ENCODE measurements around the gene TNFAIP8L3. TPM values are rescaled to one million over a fixed set of nuclear protein-coding genes. Genes with fewer than 3 reads are reported as not detected.

TNFAIP8L3 gene
- total RNA-seq, 4 donors from 2014 or later: 3.7 to 12.5 (median 10.0) TPM

GRCh38 chr15:51099185-51099584 lies 4.5 kb upstream of the TNFAIP8L3 start:
- no peak for DNase-seq (ENCODE audit: low spot score in 2 of 2)
- Histone ChIP-seq H3K4me1 (peaks cover 0 to 26% (median 4%) of the 10 kb centered on the region in 4 donors), H3K4me3 (no peak overlapping the region), H3K9me3 (no peaks in the 10 kb centered on the region), H3K27ac (no peak overlapping the region), H3K27me3 (peaks cover 0 to 22% of the 10 kb centered on the region in 2 donors), H3K36me3 (no peaks in the 10 kb centered on the region)
- TF ChIP-seq CTCF (IDR thresholded peaks at IDR 0.05) (no peak), EP300 (IDR thresholded peaks at IDR 0.05) (no peak), POLR2A (IDR thresholded peaks at IDR 0.05) (no peak)

- H3K4me1 ChIP-seq: peaks cover 0 to 30% (median 11%) of the 10 kb centered on the region in 4 donors
- WGBS, 2 donors: 63 to 72% methylated on average over 1 of the region's 1 CpG
- H3K27me3 ChIP-seq: peaks cover 0 to 31% of the 10 kb centered on the region in 2 donors
- H3K27ac ChIP-seq: peak overlapping the region in 1 of 4 donors; percentile 43
- no peak overlapping the region for H3K4me3 ChIP-seq
- no peaks in the 10 kb centered on the region for H3K36me3 ChIP-seq
- no peaks in the 10 kb centered on the region for H3K9me3 ChIP-seq
- TF ChIP-seq POLR2A (IDR thresholded peaks at IDR 0.05) (no peak), EP300 (IDR thresholded peaks at IDR 0.05) (no peak), CTCF (IDR thresholded peaks at IDR 0.05) (no peak)
- DNase-seq (ENCODE audit: low spot score in 2 of 2): no peak
Observed at GRCh38 chr15:51098331-51098619, 3.6 kb upstream of the TNFAIP8L3 start.

- H3K27ac ChIP-seq: peak overlapping the region in 1 of 4 donors; percentile 43
- no peak overlapping the region for H3K4me3 ChIP-seq
- H3K27me3 ChIP-seq: peaks cover 0 to 36% of the 10 kb centered on the region in 2 donors
- no peak for TF ChIP-seq POLR2A (IDR thresholded peaks at IDR 0.05)
- peak; percentile 47 to 74 for TF ChIP-seq EP300 (IDR thresholded peaks at IDR 0.05)
- H3K4me1 ChIP-seq: peaks cover 0 to 36% (median 12%) of the 10 kb centered on the region in 4 donors
- WGBS, 2 donors: 53 to 57% methylated on average over 5 of the region's 5 CpGs
- H3K9me3 ChIP-seq: no peaks in the 10 kb centered on the region
- no peaks in the 10 kb centered on the region for H3K36me3 ChIP-seq
- DNase-seq (ENCODE audit: low spot score in 2 of 2): no peak
Observed at GRCh38 chr15:51097553-51098330, 3.0 kb upstream of the TNFAIP8L3 start.

GRCh38 chr15:51096976-51097375 lies 2.3 kb upstream of the TNFAIP8L3 start:
- Histone ChIP-seq H3K4me3 (no peak overlapping the region), H3K27me3 (peaks cover 0 to 38% of the 10 kb centered on the region in 2 donors), H3K36me3 (no peaks in the 10 kb centered on the region), H3K27ac (no peak overlapping the region), H3K4me1 (peaks cover 0 to 40% (median 12%) of the 10 kb centered on the region in 4 donors), H3K9me3 (no peaks in the 10 kb centered on the region)
- no peak for DNase-seq (ENCODE audit: low spot score in 2 of 2)
- TF ChIP-seq EP300 (IDR thresholded peaks at IDR 0.05) (no peak), CTCF (IDR thresholded peaks at IDR 0.05) (no peak), POLR2A (IDR thresholded peaks at IDR 0.05) (no peak)
- WGBS, 2 donors: 62 to 80% methylated on average over 1 of the region's 1 CpG

GRCh38 chr15:51095681-51096331 lies 1.1 kb upstream of the TNFAIP8L3 start:
- WGBS, 2 donors: 48 to 50% methylated on average over 6 of the region's 6 CpGs
- TF ChIP-seq EP300 (IDR thresholded peaks at IDR 0.05): no peak
- no peak for TF ChIP-seq CTCF (IDR thresholded peaks at IDR 0.05)
- TF ChIP-seq POLR2A (IDR thresholded peaks at IDR 0.05): no peak
- Histone ChIP-seq H3K27me3 (peaks cover 0 to 38% of the 10 kb centered on the region in 2 donors), H3K9me3 (no peaks in the 10 kb centered on the region), H3K27ac (no peak overlapping the region), H3K4me1 (peaks cover 0 to 45% (median 12%) of the 10 kb centered on the region in 4 donors), H3K36me3 (no peaks in the 10 kb centered on the region), H3K4me3 (no peak overlapping the region)
- no peak for DNase-seq (ENCODE audit: low spot score in 2 of 2)

All from tibial nerve (tissue), 4 donors.